ENCODE measurements around the gene SPAG9. TPM values are rescaled to one million over a fixed set of nuclear protein-coding genes. Genes with fewer than 3 reads are reported as not detected.

Gene SPAG9
- total RNA-seq, 6 donors from 2014 or later = 87.5 to 233 (median 152) TPM

DNA sequence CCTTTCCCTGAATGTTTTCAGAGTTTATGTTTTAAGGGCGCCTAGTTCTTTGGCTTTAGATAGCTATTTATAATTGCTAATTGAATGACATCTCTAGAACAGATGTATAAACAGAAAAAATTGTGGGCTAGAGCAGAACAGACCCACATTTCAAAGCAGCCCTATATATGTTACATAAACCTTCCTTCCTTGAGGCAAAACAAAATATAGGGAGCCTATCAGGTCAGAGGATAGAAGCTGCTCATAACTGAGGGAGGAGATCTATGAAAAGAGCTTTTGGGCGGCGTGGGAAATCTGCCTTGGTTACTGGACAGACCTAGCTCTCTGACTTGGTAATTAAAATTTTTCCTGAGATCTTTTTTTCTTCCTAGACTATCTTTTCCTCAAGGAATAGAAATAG, 68.4 kb downstream of the SPAG9 start:
- peaks cover 9 to 24% (median 16%) of the 10 kb centered on the region in 4 donors for H3K4me1 ChIP-seq
- H3K36me3 ChIP-seq = peaks cover 0 to 6% (median 0%) of the 10 kb centered on the region in 4 donors
- no peak for ATAC-seq (ENCODE audit: low FRiP score in 2 of 2)
- no peaks in the 10 kb centered on the region for H3K9me3 ChIP-seq
- no peaks in the 10 kb centered on the region for H3K27me3 ChIP-seq
- WGBS, 2 donors = 91 to 93% methylated on average over 3 of the region's 3 CpGs
- H3K27ac ChIP-seq = no peak overlapping the region
- H3K4me3 ChIP-seq = no peak overlapping the region
- no peak for DNase-seq
- TF ChIP-seq, protein P1, sequence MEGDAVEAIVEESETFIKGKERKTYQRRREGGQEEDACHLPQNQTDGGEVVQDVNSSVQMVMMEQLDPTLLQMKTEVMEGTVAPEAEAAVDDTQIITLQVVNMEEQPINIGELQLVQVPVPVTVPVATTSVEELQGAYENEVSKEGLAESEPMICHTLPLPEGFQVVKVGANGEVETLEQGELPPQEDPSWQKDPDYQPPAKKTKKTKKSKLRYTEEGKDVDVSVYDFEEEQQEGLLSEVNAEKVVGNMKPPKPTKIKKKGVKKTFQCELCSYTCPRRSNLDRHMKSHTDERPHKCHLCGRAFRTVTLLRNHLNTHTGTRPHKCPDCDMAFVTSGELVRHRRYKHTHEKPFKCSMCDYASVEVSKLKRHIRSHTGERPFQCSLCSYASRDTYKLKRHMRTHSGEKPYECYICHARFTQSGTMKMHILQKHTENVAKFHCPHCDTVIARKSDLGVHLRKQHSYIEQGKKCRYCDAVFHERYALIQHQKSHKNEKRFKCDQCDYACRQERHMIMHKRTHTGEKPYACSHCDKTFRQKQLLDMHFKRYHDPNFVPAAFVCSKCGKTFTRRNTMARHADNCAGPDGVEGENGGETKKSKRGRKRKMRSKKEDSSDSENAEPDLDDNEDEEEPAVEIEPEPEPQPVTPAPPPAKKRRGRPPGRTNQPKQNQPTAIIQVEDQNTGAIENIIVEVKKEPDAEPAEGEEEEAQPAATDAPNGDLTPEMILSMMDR (IDR thresholded peaks at IDR 0.05) = no peak
- TF ChIP-seq POLR2A (IDR thresholded peaks at IDR 0.05) (no peak), POLR2AphosphoS5 (IDR thresholded peaks at IDR 0.05) (no peak), EP300 (IDR thresholded peaks at IDR 0.05) (no peak)

DNA sequence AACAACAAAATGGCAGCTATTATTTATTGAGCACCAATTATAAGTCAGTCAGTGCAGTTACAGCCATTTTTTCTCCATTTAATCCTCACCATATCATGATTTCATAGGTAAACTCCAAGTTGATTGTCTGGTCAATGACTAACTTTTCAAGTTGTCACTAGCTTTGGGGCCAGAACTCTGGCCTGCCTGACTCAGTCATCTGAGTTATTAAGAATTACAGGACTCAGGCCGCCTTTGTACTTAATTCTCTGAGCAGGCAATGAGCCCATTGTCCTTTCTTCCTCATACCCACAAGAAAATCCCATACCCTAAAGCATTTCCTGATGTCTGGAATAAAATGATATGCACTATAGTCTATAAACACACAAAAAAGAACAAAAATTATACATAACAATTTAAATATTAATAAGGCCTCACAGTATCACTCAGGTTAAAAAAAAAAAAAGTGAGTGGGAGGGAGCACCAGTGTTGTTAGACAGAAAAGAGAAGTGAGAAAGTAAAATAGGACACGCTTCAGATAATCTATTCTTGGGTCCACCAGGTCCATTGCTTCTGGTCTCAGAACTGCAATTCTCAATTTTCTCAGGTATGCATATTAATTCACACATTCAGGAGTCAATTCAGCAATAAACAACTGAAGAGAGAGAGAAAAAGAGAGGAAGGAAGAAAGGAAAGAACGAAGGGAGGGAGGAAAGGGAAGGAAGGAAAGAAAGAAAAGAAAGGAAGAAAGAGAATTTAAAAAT, 70.2 kb downstream of the SPAG9 start:
- H3K9me3 ChIP-seq = no peaks in the 10 kb centered on the region
- H3K27ac ChIP-seq = no peak overlapping the region
- no peaks in the 10 kb centered on the region for H3K27me3 ChIP-seq
- TF ChIP-seq, protein P1 (IDR thresholded peaks at IDR 0.05) = no peak
- TF ChIP-seq EP300 (IDR thresholded peaks at IDR 0.05) = no peak
- no peak for TF ChIP-seq POLR2A (IDR thresholded peaks at IDR 0.05)
- no peak for TF ChIP-seq POLR2AphosphoS5 (IDR thresholded peaks at IDR 0.05)
- WGBS, 2 donors = 76% methylated on average over 3 of the region's 3 CpGs
- H3K4me3 ChIP-seq = no peak overlapping the region
- peaks cover 0 to 14% (median 4%) of the 10 kb centered on the region in 4 donors for H3K4me1 ChIP-seq
- H3K36me3 ChIP-seq = peaks cover 0 to 6% (median 0%) of the 10 kb centered on the region in 4 donors
- ATAC-seq (ENCODE audit: low FRiP score in 2 of 2) (no peak), DNase-seq (no peak)

DNA sequence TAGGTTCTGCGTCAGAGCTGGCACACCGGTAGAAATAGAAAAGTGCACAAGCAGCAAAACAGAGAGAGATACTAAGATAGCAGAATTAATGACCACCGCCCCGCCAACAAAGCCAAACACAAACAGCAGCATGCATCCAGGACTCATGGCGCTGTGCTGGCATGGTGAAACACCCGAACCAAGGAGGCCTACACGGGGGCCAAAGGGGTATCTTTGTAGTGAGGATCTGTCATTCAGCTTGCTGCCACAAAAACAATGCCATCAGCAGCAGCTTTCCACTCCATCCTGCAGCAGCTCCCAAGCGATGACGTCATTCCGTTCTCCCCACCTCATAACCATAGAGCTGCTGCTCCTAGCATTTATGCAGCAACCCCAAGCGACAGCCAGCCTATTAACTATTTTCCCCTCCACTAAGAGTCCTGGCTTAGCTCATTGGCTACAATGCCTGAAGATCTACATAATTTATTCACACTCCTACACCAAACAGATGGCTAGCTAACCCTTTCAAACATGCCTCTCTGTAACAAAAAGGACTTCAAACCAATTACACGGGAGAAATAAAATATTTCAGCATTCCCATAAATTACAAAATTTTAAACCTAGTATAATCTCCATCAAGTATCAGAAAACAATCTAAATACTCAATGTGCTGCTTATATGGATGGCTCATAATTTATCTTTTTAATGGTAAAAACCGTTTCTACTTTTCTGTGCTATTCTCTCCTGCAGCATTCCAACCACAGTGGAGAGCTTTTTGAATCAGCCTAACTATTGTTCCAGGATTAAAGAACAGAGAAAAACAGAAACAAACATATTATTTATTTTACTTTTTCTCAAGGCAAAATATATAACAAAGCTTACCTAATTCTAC, 73.9 kb downstream of the SPAG9 start:
- TF ChIP-seq POLR2AphosphoS5 (IDR thresholded peaks at IDR 0.05) = no peak
- no peak for TF ChIP-seq POLR2A (IDR thresholded peaks at IDR 0.05)
- TF ChIP-seq EP300 (IDR thresholded peaks at IDR 0.05) = no peak
- ATAC-seq (ENCODE audit: low FRiP score in 2 of 2) (peak; percentile 57 to 92), DNase-seq (peak in 1 of 2 donors; percentile 30)
- Histone ChIP-seq H3K27ac (no peak overlapping the region), H3K4me1 (peaks cover 0 to 14% (median 4%) of the 10 kb centered on the region in 4 donors), H3K36me3 (no peaks in the 10 kb centered on the region), H3K9me3 (no peaks in the 10 kb centered on the region), H3K27me3 (no peaks in the 10 kb centered on the region), H3K4me3 (peak overlapping the region in 1 of 4 donors; percentile 16)
- 67 to 72% methylated on average over 13 of the region's 13 CpGs for WGBS, 2 donors

DNA sequence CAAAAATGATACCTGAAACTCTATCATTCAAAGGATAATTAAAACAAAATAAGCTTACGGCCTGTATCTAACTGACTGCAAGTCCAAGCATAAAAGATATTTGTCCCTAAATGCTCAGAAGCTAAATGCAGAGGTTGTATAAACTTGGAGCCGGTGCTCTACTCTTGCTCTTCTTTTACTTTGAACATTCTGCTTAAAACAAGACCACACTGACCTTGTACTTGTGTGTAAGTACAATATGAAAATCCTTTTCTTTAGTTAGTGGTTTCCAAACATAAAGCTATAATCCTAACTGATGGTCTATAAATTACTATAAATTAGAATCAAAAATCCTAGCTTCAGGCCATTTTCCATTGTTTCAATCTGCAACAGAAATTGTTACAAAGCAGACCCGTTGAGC, 74.6 kb downstream of the SPAG9 start:
- Histone ChIP-seq H3K4me1 (peaks cover 0 to 14% (median 4%) of the 10 kb centered on the region in 4 donors), H3K4me3 (no peak overlapping the region), H3K9me3 (no peaks in the 10 kb centered on the region), H3K36me3 (peaks cover 0 to 4% (median 0%) of the 10 kb centered on the region in 4 donors), H3K27ac (no peak overlapping the region), H3K27me3 (no peaks in the 10 kb centered on the region)
- 80 to 81% methylated on average over 3 of the region's 3 CpGs for WGBS, 2 donors
- no peak for ATAC-seq (ENCODE audit: low FRiP score in 2 of 2)
- DNase-seq = no peak
- TF ChIP-seq, protein P1 (IDR thresholded peaks at IDR 0.05) = no peak
- TF ChIP-seq POLR2AphosphoS5 (IDR thresholded peaks at IDR 0.05) (no peak), EP300 (IDR thresholded peaks at IDR 0.05) (no peak), POLR2A (IDR thresholded peaks at IDR 0.05) (no peak)

DNA sequence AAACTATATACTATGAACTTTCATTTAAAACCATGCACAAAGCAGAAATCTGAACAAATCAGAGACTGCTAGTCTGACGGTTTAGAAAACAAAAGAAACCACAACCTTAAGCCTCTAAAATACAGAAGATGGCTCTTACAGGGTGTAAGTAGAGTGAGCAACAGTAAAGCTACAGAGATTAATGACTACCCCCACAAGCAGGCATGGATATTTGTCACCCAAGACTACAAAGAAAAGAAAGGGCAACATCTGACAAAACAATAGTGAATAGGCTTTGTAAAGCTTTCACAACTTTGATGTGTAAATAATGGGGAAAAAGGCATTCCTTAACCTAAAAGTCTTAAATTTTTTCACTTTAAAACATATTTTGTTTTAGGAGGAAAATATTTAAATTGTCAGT, 75.0 kb downstream of the SPAG9 start:
- H3K4me1 ChIP-seq = peaks cover 0 to 14% (median 4%) of the 10 kb centered on the region in 4 donors
- no peak for ATAC-seq (ENCODE audit: low FRiP score in 2 of 2)
- H3K27ac ChIP-seq = no peak overlapping the region
- H3K27me3 ChIP-seq = no peaks in the 10 kb centered on the region
- TF ChIP-seq POLR2A (IDR thresholded peaks at IDR 0.05) (no peak), EP300 (IDR thresholded peaks at IDR 0.05) (no peak), POLR2AphosphoS5 (IDR thresholded peaks at IDR 0.05) (no peak)
- TF ChIP-seq, protein P1 (IDR thresholded peaks at IDR 0.05) = no peak
- H3K36me3 ChIP-seq = peaks cover 0 to 8% (median 0%) of the 10 kb centered on the region in 4 donors
- no peaks in the 10 kb centered on the region for H3K9me3 ChIP-seq
- no peak for DNase-seq
- no peak overlapping the region for H3K4me3 ChIP-seq
- WGBS, 2 donors = 67 to 71% methylated on average over 1 of the region's 1 CpG

All from upper lobe of left lung (tissue), 6 donors.